ENCODE data around the gene TTYH2.

GRCh38 chr17:74172700-74173099 lies 40.7 kb upstream of the TTYH2 start:
- no peak for TF ChIP-seq EGR1 (IDR thresholded peaks at IDR 0.05; ENCODE audit: borderline replicate concordance in 1 of 2, low read depth in 2 of 2, low read length in 2 of 2)
- no peak for TF ChIP-seq CTCF (IDR thresholded peaks at IDR 0.05 in 2 of 3, conservative IDR thresholded peaks at IDR 0.05 in 1 of 3; ENCODE audit: control insufficient read depth in 2 of 3, extremely low read depth in 1 of 3, insufficient read depth in 1 of 3, low read depth in 3 of 3, low read length in 3 of 3)
- TF ChIP-seq PBX3 (IDR thresholded peaks at IDR 0.05; ENCODE audit: insufficient replicate concordance, low read depth, low read length) = no peak
- no peak for TF ChIP-seq NFYB (IDR thresholded peaks at IDR 0.05; ENCODE audit: insufficient read depth, low read depth, low read length)

Measured in GM12878 (cell line).